Peyer's patch (tissue), 4 donors: ENCODE results near the gene SOX12. TPM values are rescaled to one million over a fixed set of nuclear protein-coding genes. Genes with fewer than 3 reads are reported as not detected.
"Not testable (repeated sequence)": the region's sequence is repeated elsewhere in the genome, so short reads cannot be mapped to it uniquely, and the experiment has no call there.

Experiments used
- DNase-seq, 3 donors: peaks; one replicate each; pipeline ENCODE4 v3.0.0-alpha.2; 2017 to 2019
- H3K27ac ChIP-seq, 4 donors: fragments of 200-600 bp; sonication (generic); one replicate each; pipeline ENCODE4 v1.5.1; 2016 to 2019
- H3K27me3 ChIP-seq, 2 donors: fragments of 200-600 bp; sonication (generic); one replicate each; pipeline ENCODE4 v1.5.1; 2019
- H3K36me3 ChIP-seq, 3 donors: fragments of 200-600 bp; sonication (generic); one replicate each; pipeline ENCODE4 v1.5.1; 2016 to 2019
- H3K4me1 ChIP-seq, 4 donors: fragments of 200-600 bp; sonication (generic); one replicate each; pipeline ENCODE4 v1.5.1; 2016 to 2019
- H3K4me3 ChIP-seq, 4 donors: fragments of 200-600 bp; sonication (generic); 1 replicate in 3 of 4; 2 replicates in 1 of 4; pipeline ENCODE4 v1.5.1; 2016 to 2019; ENCODE audit warnings: mild to moderate bottlenecking in 1 of 4
- H3K9me3 ChIP-seq, 4 donors: fragments of 200-600 bp; sonication (generic); one replicate each; pipeline ENCODE4 v1.5.1; 2016 to 2019; ENCODE audit warnings: mild to moderate bottlenecking in 1 of 4
- CTCF ChIP-seq, 6 experiments: fragments of 450-650 bp in 4 of 6; fragments of 200-600 bp in 2 of 6; sonication (generic) in 1 of 6; IDR thresholded peaks; one replicate each; pipeline ENCODE4 v1.5.1; 2017 to 2019; ENCODE audit warnings: antibody characterized with exemption in 6 of 6, mild to moderate bottlenecking in 3 of 6, moderate library complexity in 1 of 6
- POLR2A ChIP-seq, 2 donors: fragments of 450-650 bp; IDR thresholded peaks; one replicate each; pipeline ENCODE4 v1.5.1; 2017; ENCODE audit warnings: antibody characterized with exemption in 2 of 2, mild to moderate bottlenecking in 2 of 2, moderate library complexity in 2 of 2
- total RNA-seq, 4 donors: library from RNA; depleted of rRNA; stranded (reverse); fragments of >200 nt; gene quantifications; one replicate each; pipeline ENCODE4 v1.1.0, GENCODE V29; 2016

The SOX12 gene
- total RNA-seq, 4 donors from 2014 or later = 1.4 to 7.4 (median 2.5) TPM

DNA sequence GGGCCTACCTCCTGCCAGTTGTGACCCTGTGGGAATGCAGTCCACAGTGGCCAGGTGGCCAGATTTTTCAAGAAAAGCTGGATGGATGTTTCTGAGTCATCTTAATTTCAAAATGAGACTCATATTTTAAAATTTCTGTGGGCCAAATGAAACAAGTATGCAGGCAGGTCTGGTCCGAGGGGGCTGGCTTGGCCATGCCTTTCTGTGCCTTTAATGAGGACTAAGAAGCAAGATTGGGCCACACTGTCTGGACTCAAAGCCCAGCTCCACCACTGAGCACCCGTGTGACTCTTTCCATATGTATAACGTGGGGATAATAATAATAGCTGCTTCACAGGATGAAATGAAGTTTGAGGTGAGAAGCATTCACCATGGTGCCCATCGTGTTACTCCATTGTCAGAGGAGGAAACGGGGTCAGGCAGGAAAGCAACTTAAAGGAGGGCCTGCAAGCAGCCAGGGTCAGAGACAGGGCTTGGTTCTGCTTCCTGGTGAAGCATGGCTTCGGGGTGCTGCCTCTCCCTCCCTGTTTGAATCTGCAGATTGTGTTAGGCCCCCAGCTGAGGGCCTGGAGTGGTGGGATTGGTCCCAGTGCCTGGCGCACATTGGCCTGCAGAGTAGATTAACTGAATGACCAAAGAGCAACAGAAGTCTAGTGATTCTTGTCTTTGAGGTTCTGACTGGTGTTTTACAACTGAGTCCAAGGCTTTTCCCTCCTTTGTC is 3.8 kb downstream of the SOX12 start:
- H3K27me3 ChIP-seq = no peaks in the 10 kb centered on the region
- H3K36me3 ChIP-seq = no peaks in the 10 kb centered on the region
- H3K27ac ChIP-seq = no peak overlapping the region
- no peak overlapping the region for H3K4me3 ChIP-seq
- no peak for DNase-seq
- peaks cover 0 to 23% (median 2%) of the 10 kb centered on the region in 4 donors for H3K4me1 ChIP-seq
- TF ChIP-seq CTCF (IDR thresholded peaks at IDR 0.05) = no peak
- TF ChIP-seq POLR2A (IDR thresholded peaks at IDR 0.05) = no peak
- no peaks in the 10 kb centered on the region for H3K9me3 ChIP-seq

DNA sequence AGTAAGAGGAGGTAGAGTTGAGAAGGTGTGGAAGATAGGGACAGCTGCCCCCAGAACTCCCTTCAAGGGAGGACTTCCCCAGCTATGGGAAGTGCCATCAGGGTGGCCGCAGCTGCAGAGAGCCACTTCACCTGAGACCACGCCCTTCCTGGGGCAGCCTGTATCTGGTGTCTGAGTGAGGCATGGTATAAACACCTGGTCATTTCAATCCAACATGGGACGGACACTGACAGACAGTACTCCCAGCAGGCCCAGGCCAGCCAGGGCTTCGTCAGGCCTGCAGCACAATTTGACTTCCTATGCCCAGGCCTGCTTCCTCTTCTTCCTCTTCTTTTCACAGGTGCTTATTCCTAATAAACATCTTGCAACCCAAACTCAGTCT is 4.5 kb downstream of the SOX12 start:
- peaks cover 0 to 23% (median 2%) of the 10 kb centered on the region in 4 donors for H3K4me1 ChIP-seq

GRCh38 chr20:330233-331149 is 5.1 kb downstream of the SOX12 start:
- Histone ChIP-seq H3K36me3 (no peaks in the 10 kb centered on the region), H3K27me3 (no peaks in the 10 kb centered on the region), H3K4me1 (peaks cover 0 to 23% (median 2%) of the 10 kb centered on the region in 4 donors), H3K9me3 (no peaks in the 10 kb centered on the region), H3K4me3 (no peak overlapping the region), H3K27ac (peak overlapping the region in 1 of 4 donors; percentile 30)
- DNase-seq = peak; percentile 52 to 77 (median 53)
- TF ChIP-seq CTCF (IDR thresholded peaks at IDR 0.05) (peak; percentile 66 to 84 (median 78)), POLR2A (IDR thresholded peaks at IDR 0.05) (no peak)

More for the DNA sequence above, 4.5 kb downstream of the SOX12 start:
- Histone ChIP-seq H3K9me3 (no peaks in the 10 kb centered on the region), H3K27me3 (no peaks in the 10 kb centered on the region), H3K27ac (peak overlapping the region in 1 of 4 donors; percentile 30), H3K4me3 (no peak overlapping the region), H3K36me3 (no peaks in the 10 kb centered on the region)
- TF ChIP-seq POLR2A (IDR thresholded peaks at IDR 0.05) (no peak), CTCF (IDR thresholded peaks at IDR 0.05) (no peak)
- DNase-seq = no peak

DNA sequence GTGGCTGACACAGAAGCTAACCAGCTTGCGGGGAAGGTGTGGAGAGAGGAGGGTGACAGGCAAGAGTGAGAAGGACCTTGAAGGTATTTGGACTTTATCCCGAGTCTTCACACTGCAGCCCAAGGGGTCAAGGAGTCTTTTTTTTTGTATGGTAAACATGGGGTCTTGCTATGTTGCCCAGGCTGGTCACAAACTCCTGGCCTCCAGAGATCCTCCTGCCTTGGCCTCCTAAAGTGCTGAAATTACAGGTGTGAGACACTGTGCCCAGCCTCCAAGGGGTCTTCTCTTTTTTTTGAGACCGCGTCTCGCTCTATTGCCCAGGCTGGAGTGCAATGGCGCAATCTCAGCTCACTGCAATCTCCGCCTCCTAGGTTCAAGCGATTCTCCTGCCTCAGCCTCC is 9.2 kb downstream of the SOX12 start:
- Histone ChIP-seq H3K9me3 (no peaks in the 10 kb centered on the region), H3K4me3 (no peak overlapping the region), H3K4me1 (no peaks in the 10 kb centered on the region), H3K27ac (no peak overlapping the region), H3K36me3 (no peaks in the 10 kb centered on the region), H3K27me3 (no peaks in the 10 kb centered on the region)
- TF ChIP-seq POLR2A (IDR thresholded peaks at IDR 0.05) (no peak), CTCF (IDR thresholded peaks at IDR 0.05) (no peak)
- DNase-seq = no peak

DNA sequence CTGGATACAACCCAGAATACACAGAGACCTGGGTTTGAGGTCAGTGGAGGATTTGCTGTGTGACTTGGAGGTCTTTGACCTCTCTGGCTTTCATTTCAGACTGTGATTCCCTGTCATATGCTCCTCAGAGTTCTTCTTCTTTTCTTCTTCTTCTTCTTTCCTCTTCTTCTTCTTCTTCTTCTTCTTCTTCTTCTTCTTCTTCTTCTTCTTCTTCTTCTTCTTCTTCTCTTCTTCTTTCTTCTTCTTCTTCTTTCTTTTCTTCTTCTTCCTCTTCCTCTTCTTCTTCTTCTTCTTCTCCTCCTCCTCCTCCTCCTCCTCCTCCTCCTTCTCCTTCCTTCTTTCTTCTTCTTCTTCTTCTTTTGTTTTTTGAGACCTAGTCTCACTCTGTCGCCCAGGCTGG is 10.7 kb downstream of the SOX12 start:
- not testable (repeated sequence) for H3K27me3 ChIP-seq, H3K4me3 ChIP-seq, H3K36me3 ChIP-seq, H3K27ac ChIP-seq, H3K9me3 ChIP-seq, DNase-seq, H3K4me1 ChIP-seq

- no peaks in the 10 kb centered on the region for H3K36me3 ChIP-seq
- H3K27ac ChIP-seq = no peak overlapping the region
- no peak for DNase-seq
- TF ChIP-seq POLR2A (IDR thresholded peaks at IDR 0.05) (no peak), CTCF (IDR thresholded peaks at IDR 0.05) (no peak)
- no peaks in the 10 kb centered on the region for H3K27me3 ChIP-seq
- H3K4me1 ChIP-seq = peaks cover 0 to 13% (median 0%) of the 10 kb centered on the region in 4 donors
- peaks cover 0 to 5% (median 0%) of the 10 kb centered on the region in 4 donors for H3K9me3 ChIP-seq
- H3K4me3 ChIP-seq = no peak overlapping the region
Observed at GRCh38 chr20:341682-342081, 16.3 kb downstream of the SOX12 start.
